ENCODE results near the gene SYNRG. TPM values are rescaled to one million over a fixed set of nuclear protein-coding genes. Genes with fewer than 3 reads are reported as not detected.

SYNRG gene
- total and polyA plus RNA-seq, 2 donors (not counting 1 experiment from before 2014, with no cell fraction given) = 20.4 to 21.5 TPM

DNA sequence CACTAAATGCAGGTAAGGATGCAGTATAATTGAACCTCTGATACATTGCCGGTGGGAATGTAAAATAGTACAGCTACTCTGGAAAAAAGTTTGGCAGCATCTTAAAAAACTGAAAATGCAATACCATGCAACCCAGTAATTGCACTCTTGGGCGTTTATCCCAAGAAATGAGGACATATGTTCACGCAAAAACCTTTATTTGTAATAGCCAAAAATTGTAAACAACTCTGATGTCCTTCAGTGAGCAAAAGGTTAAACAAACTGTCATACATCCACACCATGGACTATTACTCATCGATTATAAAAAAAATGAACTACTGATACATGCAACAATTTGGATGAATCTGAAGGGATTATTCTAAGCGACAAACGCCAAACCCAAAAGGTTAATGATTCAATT lies 16.9 kb downstream of the SYNRG start:
- Histone ChIP-seq H3K36me3 (ENCODE audit: control insufficient read depth, insufficient read depth, low read length) (peaks cover 4% of the 10 kb centered on the region), H3K27ac (ENCODE audit: insufficient read depth, low read length) (no peak overlapping the region), H3K79me2 (ENCODE audit: control insufficient read depth, insufficient read depth, low read length) (peaks cover 8% of the 10 kb centered on the region), H3K9ac (ENCODE audit: insufficient read depth, low read length) (no peak overlapping the region), H2AFZ (ENCODE audit: low read length) (no peak overlapping the region), H3K4me2 (ENCODE audit: extremely low read depth, insufficient read depth, low read length) (no peak overlapping the region), H3K27me3 (ENCODE audit: control insufficient read depth, insufficient read depth, low read length) (no peaks in the 10 kb centered on the region), H3K9me3 (ENCODE audit: control insufficient read depth, insufficient read depth, low read depth, low read length) (no peaks in the 10 kb centered on the region), H4K20me1 (ENCODE audit: control insufficient read depth, extremely low read depth, insufficient read depth, low read length) (no peaks in the 10 kb centered on the region), H3K4me3 (replicated peaks in 1 of 4; ENCODE audit: control extremely low read depth in 1 of 4, insufficient read depth in 1 of 4, low read depth in 3 of 4, low read length in 4 of 4) (no peak overlapping the region), H3K4me1 (ENCODE audit: control insufficient read depth, extremely low read depth, insufficient read depth, low read length) (no peaks in the 10 kb centered on the region)
- TF ChIP-seq, protein P1, sequence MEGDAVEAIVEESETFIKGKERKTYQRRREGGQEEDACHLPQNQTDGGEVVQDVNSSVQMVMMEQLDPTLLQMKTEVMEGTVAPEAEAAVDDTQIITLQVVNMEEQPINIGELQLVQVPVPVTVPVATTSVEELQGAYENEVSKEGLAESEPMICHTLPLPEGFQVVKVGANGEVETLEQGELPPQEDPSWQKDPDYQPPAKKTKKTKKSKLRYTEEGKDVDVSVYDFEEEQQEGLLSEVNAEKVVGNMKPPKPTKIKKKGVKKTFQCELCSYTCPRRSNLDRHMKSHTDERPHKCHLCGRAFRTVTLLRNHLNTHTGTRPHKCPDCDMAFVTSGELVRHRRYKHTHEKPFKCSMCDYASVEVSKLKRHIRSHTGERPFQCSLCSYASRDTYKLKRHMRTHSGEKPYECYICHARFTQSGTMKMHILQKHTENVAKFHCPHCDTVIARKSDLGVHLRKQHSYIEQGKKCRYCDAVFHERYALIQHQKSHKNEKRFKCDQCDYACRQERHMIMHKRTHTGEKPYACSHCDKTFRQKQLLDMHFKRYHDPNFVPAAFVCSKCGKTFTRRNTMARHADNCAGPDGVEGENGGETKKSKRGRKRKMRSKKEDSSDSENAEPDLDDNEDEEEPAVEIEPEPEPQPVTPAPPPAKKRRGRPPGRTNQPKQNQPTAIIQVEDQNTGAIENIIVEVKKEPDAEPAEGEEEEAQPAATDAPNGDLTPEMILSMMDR (conservative IDR thresholded peaks at IDR 0.05 in 1 of 2, IDR thresholded peaks at IDR 0.05 in 1 of 2; ENCODE audit: low read depth in 1 of 2, low read length in 2 of 2) = no peak
- no peak for TF ChIP-seq EZH2 (IDR thresholded peaks at IDR 0.05; ENCODE audit: low read length, missing control alignments)
- peak in 1 of 2 donors; percentile 73 for DNase-seq (ENCODE audit: low read depth in 2 of 2)

DNA sequence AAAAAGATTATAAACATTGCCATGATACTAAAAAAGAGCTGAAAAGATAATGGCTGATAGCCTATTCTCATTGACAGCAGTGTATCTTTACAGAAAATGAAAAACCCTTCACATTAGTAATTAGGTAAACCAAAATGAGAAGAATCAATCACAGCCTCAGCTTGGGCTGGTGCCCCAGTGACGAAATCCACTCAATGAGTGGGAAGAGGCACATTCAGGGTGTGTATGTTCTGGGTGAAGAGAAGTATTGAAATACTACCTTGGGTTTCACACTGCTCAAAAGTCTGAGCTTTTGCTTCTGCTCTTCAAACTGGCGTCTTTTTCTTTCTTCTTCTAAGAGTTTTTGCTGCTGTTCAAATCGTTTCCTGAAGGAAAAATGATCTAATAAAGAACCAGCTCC lies 24.2 kb downstream of the SYNRG start:
- Histone ChIP-seq H3K27me3 (ENCODE audit: control insufficient read depth, insufficient read depth, low read length) (no peaks in the 10 kb centered on the region), H3K9ac (ENCODE audit: insufficient read depth, low read length) (no peak overlapping the region)
- DNase-seq (ENCODE audit: low read depth in 2 of 2) = no peak

DNA sequence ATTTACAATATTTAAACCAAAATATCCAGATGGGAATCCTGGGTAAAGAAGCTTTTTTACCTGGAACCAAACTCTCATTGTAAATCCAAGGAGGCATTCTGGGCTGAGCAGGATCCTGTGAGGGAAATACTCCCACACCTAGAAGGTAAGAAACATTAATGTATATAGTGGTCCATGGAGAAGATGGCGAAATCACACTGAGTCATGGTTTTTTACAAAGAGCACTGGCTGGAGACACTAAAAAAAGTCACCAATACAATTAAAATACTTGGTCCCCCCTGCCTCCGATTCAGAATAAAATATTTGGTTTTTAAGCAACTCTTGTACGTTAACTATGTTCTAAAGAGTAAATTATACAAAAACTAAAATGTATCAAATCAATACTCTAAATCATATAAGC lies 32.9 kb downstream of the SYNRG start:
- Histone ChIP-seq H3K9ac (ENCODE audit: insufficient read depth, low read length) (no peak overlapping the region), H3K36me3 (ENCODE audit: control insufficient read depth, insufficient read depth, low read length) (peaks cover 3% of the 10 kb centered on the region), H2AFZ (ENCODE audit: low read length) (no peak overlapping the region), H3K27me3 (ENCODE audit: control insufficient read depth, insufficient read depth, low read length) (no peaks in the 10 kb centered on the region), H3K9me3 (ENCODE audit: control insufficient read depth, insufficient read depth, low read depth, low read length) (no peaks in the 10 kb centered on the region), H4K20me1 (ENCODE audit: control insufficient read depth, extremely low read depth, insufficient read depth, low read length) (no peaks in the 10 kb centered on the region), H3K4me1 (ENCODE audit: control insufficient read depth, extremely low read depth, insufficient read depth, low read length) (no peaks in the 10 kb centered on the region), H3K4me2 (ENCODE audit: extremely low read depth, insufficient read depth, low read length) (no peak overlapping the region), H3K4me3 (replicated peaks in 1 of 4; ENCODE audit: control extremely low read depth in 1 of 4, insufficient read depth in 1 of 4, low read depth in 3 of 4, low read length in 4 of 4) (no peak overlapping the region), H3K27ac (ENCODE audit: insufficient read depth, low read length) (no peak overlapping the region), H3K79me2 (ENCODE audit: control insufficient read depth, insufficient read depth, low read length) (no peaks in the 10 kb centered on the region)
- TF ChIP-seq, protein P1 (conservative IDR thresholded peaks at IDR 0.05 in 1 of 2, IDR thresholded peaks at IDR 0.05 in 1 of 2; ENCODE audit: low read depth in 1 of 2, low read length in 2 of 2) = no peak
- no peak for TF ChIP-seq EZH2 (IDR thresholded peaks at IDR 0.05; ENCODE audit: low read length, missing control alignments)
- no peak for DNase-seq (ENCODE audit: low read depth in 2 of 2)

More for the DNA sequence above, 24.2 kb downstream of the SYNRG start:
- Histone ChIP-seq H3K27ac (ENCODE audit: insufficient read depth, low read length) (no peak overlapping the region), H2AFZ (ENCODE audit: low read length) (no peak overlapping the region), H3K4me2 (ENCODE audit: extremely low read depth, insufficient read depth, low read length) (no peak overlapping the region), H3K9me3 (ENCODE audit: control insufficient read depth, insufficient read depth, low read depth, low read length) (no peaks in the 10 kb centered on the region), H3K4me3 (replicated peaks in 1 of 4; ENCODE audit: control extremely low read depth in 1 of 4, insufficient read depth in 1 of 4, low read depth in 3 of 4, low read length in 4 of 4) (no peak overlapping the region), H3K79me2 (ENCODE audit: control insufficient read depth, insufficient read depth, low read length) (peaks cover 3% of the 10 kb centered on the region), H3K36me3 (ENCODE audit: control insufficient read depth, insufficient read depth, low read length) (peaks cover 3% of the 10 kb centered on the region), H4K20me1 (ENCODE audit: control insufficient read depth, extremely low read depth, insufficient read depth, low read length) (no peaks in the 10 kb centered on the region), H3K4me1 (ENCODE audit: control insufficient read depth, extremely low read depth, insufficient read depth, low read length) (no peaks in the 10 kb centered on the region)
- TF ChIP-seq, protein P1 (conservative IDR thresholded peaks at IDR 0.05 in 1 of 2, IDR thresholded peaks at IDR 0.05 in 1 of 2; ENCODE audit: low read depth in 1 of 2, low read length in 2 of 2) = no peak
- no peak for TF ChIP-seq EZH2 (IDR thresholded peaks at IDR 0.05; ENCODE audit: low read length, missing control alignments)

Data from fibroblast of lung (primary cell).